NCI-H1105 (cell line): ENCODE results near the gene BMERB1.
"Not testable (repeated sequence)": the region's sequence is repeated elsewhere in the genome, so short reads cannot be mapped to it uniquely, and the experiment has no call there.

Experiments
- DNase-seq: peaks from one replicate; lab custom pipeline; 2025; lab: John Stamatoyannopoulos, UW

The BMERB1 gene

DNA sequence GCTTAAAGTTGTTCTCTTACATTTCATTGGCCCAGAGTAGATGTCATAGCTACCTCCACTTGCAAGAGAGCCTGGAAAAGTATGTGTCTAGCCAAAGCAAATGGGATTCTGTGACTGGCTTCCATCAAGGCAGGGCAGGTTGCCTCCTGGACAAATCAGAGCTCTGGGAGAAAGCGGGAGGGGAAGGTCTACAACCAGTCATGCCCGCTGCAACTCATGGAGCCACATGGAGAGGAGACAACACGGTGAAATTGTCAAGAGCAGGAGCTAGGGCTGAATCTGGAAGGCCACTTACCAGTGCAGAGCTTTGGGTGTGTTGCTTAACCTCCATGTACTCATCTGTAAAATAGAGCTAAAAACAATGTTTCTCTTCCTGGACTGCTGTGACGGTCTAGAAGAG, 124.8 kb downstream of the BMERB1 start:
- DNase-seq = no peak

DNA sequence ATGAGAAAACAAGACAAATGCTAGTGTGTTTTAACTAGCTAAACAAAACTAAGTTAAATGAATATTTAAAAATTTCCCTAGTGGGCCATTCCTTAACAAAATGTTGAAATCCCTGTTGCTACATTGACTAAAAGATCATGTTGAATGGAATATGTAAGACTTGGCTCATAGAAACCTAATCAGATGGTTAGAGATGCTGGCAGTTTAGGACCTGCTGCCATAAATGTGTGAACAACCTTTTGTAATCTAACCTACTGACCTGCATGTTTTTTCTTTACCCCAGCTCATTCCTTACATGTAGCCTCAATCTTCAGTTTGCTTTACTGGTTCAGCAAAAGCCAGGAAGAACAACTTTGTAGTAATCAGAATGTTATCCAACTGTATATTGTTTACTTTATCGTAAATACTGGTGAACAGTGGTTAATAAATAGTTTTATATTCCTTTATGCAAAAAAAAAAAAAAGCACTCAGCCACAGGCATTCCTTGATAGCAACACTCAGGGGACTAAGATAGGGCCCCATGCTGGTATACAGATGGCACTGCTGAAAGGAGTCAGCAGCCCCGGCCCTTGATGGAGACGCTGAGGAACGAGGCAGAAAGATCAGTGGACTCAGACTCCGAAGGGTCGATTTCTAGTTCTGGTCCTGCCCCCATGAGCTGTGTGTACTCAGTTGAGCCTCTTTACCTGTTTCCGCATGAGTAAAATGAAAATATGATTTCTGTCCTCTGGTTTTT, 130.4 kb downstream of the BMERB1 start:
- DNase-seq = no peak

DNA sequence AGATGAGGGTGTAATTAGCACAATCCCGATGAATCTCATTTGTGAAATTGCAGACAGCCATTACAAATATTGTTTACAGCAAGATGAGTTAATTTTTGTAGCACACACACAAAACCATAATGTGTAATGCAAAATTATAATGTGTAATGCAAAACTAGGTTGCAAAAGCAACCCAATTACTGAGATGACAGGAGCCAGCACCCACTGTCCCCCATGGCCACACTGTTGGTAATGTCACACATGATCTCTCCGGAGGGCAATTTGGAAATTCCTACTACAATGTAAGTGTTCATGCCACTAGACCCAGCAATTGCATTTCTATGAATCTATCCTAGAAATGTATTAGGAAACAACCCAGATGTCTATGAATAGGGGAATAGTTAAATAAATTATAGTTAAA, 131.7 kb downstream of the BMERB1 start:
- no peak for DNase-seq

DNA sequence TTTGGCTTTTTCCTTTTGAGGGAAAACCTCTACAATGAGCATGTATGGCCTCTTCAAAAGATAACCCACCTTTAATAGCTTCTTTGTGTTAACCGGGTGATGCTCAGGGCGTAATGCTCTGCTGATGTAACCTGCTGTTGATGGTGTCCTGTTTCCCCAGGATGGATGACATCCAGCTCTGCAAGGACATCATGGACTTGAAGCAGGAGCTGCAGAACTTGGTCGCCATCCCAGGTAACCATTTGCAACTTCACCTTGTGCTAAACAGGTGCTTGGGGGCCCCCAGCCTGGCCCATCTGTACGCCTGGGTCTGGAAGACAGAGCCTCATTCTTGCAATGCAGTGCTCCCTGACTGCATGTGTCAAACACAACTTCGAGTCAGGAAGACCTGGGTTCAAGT, 133.4 kb downstream of the BMERB1 start:
- DNase-seq = no peak

DNA sequence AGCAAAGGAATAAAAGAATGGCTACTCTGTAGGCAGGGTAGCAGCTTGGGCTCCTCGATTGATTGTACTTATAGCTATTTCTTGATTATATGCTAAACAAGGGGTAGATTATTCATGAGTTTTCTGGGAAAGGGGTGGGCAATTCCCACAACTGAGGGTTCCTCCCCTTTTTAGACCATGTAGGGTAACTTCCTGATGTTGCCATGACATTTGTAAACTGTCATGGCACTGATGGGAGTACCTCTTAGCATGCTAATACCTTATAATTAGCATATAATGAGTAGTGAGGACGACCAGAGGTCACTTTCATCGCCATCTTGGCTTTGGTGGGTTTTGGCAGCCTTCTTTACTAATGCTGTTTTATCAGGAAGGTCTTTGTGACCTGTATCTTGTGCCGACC, 136.3 kb downstream of the BMERB1 start:
- DNase-seq = not testable (repeated sequence)

DNA sequence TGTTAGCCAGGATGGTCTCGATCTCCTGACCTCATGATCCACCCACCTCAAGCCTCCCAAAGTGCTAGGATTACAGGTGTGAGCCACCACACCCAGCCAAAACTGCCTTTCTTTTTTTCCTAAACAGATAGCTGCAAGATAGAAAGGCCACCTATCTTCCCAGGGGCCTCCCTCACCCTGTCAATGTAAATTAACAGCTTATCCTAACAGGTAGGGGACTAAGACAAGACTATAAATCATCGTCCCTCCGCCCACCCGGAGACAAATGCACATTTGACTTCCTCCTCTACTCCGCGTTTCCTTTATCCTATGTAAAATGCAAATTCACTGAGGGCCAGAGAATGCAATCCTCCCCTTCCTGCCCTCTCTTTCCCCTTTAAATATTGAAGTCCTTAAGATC, 137.2 kb downstream of the BMERB1 start:
- no peak for DNase-seq

DNA sequence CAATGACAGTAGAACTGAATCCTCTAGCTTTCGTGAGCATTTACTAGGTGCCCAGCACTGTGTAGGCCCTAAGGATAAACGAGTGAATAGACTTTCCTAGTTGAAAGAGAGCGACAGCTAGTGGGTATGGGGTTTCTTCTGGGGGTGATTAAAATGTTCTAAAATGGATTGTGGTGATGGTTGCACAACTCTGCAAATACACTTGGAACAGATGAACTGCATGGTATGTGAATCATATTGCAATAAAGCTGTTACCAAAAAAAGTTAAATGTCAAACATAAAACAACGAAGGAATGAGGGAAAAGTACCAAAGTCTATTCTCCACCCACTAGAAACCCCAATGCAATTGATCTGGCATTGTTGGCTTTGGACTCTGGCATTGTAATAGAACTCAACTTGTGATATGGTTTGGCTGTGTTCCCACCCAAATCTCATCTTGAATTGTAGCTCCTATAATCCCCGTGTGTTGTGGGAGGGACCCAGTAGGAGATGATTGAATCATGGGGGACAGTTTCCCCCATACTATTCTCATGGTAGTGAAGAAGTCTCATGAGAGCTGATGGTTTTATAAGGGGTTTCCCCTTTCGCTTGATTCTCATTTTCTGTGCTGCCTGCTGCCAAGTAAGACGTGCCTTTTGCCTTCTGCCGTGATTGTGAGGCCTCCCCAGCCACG, 138.1 kb downstream of the BMERB1 start:
- DNase-seq = no peak

DNA sequence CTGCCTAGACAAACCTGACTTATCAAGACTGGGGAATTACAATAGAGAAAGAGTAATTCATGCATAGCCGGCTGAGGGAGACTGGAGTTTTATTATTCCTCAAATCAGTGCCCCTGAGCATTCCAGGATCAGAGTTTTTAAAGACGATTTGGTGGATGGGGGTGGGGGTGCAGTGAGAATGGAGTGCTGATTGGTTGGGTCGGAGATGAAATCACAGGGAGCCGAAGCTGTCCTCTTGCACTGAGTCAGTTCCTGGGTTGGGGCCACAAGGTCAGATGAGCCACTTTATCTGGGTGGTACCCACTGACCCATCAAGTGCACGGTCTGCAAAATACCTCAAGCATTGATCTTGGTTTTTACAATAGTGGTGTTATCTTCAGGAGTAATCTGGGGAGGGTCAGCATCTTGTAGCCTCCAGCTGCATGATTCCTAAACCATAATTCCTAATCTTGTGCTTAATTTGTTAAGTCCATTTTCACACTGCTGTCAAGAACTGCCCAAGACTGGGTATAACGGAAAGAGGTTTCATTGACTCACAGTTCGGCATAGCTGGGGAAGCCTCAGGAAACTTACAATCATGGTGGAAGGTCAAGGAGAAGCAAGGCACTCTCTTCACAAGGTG, 139.0 kb downstream of the BMERB1 start:
- no peak for DNase-seq

DNA sequence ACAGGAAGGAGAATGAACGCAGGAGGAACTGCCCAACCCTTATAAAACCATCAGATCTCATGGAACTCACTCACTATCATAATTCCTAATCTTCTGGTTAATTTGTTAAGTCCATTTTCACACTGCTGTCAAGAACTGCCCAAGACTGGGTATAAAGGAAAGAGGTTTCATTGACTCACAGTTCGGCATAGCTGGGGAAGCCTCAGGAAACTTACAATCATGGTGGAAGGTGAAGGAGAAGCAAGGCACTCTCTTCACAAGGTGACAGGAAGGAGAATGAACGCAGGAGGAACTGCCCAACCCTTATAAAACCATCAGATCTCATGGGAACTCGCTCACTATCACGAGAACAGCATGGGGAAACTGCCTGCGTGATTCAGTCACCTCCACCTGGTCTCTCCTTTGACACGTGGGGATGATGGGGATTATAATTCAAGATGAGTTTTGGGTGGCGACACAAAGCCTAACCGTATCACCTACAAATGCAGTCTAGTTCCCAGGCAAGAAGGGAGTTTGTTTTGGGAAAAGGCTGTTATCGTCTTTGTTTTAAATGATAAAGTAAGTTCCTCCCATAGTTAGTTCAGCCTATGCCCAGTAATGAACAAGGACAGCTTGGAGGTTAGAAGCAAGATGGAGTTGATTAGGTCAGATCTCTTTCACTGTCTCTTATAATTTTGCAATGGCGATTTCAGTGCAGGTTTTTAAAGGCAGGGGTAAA, 139.7 kb downstream of the BMERB1 start:
- DNase-seq = not testable (repeated sequence)

DNA sequence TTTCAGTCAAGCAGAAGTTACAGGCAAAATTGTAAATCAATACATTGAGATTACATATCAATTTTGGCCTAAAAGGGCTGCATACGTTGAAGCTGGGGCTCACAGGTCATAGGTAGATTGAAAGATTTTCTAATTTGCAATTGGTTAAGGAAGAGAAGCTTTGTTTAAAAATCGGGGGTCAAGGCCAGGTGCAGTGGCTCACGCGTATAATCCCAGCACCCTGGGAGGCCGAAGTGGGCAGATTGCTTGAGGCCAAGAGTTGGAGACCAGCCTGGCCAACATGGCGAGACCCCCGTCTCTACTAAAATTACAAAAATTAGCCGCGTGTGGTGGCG, 140.2 kb downstream of the BMERB1 start:
- no peak for DNase-seq

DNA sequence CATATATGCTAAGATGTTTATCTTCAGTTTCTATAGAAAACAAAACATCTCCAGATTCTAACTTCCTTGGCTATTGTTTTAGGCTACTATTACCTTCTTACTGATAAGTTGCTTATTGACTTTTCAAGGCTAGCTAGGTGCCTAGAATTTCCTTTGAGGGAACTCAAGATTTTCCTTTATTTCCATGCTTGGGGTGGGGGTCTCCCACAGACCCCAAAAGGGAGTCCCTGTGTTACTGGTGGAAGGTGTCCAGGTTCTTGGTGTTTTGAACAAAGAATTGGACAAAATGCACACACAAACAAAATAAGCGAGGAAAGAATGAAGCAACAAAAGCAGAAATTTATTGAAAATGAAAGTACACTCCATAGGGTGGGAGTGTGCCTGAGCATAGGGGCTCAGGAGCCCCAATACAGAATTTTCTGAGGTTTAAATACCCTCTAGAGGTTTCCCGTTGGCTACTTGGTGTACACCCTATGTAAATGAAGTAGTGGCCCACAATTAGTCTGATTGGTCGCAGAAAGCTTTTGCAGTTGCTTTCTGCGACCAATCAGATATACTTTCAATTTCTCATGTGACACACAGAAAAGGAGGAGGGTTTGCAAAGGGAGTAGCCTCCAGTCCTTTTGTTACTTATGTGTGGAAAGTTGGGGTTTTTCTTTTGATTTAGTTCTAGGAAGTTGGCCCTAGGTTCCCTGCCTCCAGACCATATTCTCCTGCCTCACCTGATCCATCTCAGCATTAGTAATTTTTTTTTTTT, 141.1 kb downstream of the BMERB1 start:
- no peak for DNase-seq

DNA sequence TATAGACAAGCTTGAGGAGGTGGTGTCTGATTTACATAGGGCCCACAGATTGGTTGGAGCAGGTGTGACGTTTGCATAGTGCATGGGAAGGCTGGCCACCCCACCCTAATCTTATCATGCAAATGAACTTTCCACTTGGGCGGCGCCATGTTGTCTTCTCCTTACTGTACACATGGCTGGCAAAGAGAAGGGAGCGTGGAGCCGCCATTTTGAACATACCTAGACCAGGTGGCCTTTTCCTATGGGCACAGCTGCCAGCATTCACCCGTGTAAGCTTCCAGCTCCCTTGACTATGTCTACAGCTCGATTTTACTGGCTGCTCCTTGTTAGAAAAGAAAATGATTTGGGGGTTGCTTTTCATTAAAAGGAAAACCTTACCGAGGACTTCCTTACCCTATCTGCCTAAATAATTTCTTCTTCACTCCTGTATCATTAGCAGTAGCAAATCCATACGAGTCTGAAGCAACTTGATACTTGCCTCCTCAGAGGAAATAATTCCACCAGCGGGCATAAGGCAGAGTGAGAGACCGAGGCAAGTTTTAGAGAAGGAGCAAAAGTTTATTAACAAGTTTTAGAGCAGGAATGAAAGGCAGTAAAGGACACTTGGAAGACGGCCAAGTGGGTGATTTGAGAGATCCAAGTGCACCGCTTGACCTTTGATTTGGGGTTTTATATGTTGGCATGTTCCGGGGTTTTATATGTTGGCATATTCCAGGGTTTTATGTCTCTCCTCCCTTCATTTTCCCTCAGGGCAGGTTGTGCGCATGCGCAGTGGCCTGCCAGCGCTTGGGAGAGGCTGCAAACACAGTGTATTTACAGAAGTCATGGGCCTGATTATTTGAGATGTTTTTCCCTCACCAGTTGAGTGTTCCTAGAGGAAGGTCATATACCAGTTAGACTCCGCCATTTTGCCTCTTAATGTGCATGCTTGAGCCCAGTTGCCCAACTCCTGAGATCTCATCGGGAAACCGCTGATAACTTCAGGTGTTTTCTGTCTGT, 142.9 kb downstream of the BMERB1 start:
- DNase-seq = no peak

DNA sequence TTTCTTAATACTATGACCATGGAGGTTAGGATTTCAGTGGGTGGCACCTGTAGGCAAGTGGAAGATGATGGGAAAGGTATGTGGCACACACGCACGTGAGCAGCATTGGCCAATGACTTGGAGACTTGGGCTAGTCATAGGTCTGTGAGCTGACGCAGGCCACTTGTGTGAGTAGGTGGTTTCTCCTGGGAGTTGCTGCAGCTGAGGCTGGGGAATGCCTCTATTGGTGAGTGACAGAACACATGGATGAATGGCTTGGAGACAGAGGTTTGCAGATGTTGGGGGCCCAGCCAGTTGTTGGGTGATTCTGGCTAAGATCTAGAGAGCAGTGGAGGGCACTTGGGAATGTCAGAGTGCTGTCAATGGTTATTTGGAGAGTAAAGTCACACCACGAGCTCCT, 144.4 kb downstream of the BMERB1 start:
- DNase-seq = no peak

DNA sequence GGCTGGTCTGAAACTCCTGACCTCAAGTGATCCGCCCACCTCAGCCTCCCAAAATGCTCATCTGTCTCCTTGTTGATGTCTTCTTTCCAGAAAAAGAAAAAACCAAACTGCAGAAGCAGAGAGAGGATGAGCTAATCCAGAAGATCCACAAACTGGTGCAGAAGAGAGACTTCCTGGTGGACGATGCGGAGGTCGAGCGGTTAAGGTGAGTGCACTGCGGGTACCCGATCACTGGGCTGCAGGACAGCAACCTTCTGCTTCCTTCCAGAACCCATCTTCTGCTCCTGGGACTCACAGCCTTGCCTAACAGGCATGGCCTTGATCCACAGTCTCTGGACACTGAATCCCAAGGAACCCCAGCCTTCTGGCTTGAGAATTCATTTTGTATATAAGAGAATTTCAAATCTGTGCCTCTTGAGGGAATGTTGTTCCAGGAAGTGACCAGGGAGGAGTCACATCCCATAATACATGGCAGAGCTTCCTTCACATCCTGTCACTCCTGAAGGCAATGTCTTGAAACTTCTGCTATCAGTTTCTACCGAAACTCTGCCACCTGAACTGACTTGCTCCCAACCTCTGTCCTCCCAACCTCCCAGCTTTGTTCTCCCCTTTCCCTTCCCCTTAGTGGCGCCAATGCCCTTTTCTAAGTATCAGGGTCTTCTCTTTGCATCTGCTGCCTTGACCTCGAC, 146.9 kb downstream of the BMERB1 start:
- no peak for DNase-seq

DNA sequence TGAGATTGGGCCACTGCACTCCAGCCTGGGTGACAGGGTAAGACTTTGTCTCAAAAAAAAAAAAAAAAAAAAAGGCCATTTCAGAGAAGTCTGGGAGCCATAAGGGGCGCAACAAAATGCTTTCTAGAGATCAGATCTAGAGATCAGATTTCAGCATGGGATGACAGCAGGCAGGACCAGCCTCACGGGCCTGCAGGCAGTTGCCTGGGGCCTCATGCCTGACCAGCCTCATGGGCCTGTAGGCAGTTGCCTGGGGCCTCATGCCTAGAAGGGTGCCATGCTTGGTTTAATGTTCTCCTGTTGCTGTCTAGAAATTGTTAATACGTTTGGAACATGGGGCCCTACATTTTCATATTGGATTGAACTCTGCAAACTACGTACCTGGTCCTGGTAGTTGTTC, 149.1 kb downstream of the BMERB1 start:
- DNase-seq = no peak

DNA sequence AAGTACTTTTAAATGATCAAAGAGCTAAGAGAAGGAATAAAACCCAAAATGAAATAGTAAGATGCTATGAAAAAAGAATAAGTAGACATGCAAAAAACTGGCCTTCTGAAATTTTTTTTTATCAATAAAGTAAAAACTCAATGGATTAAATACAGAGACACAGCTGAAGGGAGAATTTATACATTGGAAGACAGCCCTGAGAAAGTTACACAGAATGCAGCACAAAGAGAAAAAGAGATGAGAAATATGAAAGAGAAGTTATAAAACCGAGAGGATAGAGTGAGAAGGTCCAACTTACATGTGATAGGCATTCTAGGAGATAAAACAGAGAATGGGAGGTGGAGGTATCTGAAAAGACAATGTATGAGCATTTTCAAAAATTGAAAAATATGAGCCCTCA, 151.6 kb downstream of the BMERB1 start:
- no peak for DNase-seq

DNA sequence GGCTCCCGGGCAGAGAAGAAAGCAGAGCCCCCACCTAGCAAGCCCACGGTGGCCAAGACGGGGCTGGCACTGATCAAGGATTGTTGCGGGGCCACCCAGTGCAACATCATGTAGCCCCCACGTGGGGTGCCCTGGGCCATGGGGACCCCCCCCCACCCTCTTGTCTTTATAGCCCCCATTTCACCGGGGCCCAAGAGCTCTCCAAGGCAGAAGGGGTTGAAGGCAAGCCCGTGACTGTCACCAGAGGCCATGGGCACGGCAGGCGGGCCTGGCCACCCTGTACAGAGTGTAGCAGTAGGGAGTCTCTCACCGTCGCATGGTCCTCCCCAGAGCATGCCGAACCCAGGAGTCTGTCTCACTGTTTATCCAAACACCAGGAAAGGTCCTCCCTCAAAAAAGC, 152.3 kb downstream of the BMERB1 start:
- no peak for DNase-seq

DNA sequence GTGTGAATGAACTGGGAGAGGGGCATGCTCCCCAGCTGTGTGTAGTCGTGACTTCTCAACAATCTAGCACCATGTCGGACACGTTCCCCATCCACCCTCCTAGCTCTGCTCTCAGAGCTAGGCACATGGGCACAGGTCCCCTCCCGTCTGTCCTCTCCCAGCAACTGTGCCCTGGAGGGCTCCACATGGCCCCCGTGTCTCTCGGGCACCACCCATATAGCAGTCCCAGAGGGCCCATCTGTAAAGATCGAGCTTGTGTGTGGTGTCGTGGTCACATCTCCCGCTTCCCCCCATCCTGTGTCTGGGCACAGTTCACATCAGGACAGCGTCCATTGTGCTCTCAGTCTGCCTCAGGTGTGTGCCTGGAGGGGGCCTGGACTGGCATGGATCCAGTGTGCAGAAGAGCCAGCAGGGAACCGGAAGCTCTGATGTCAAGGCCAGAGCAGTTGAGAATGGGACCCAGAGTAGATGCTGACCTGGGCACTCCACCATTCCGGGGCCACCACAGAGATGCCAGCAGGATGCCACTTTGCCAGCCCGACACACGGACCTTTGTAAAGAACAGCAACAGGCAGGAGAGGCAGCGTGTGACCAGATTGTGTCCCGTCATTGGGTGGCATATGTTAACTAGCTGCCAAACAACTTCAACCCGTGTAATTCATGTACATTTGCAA, 152.9 kb downstream of the BMERB1 start:
- no peak for DNase-seq

DNA sequence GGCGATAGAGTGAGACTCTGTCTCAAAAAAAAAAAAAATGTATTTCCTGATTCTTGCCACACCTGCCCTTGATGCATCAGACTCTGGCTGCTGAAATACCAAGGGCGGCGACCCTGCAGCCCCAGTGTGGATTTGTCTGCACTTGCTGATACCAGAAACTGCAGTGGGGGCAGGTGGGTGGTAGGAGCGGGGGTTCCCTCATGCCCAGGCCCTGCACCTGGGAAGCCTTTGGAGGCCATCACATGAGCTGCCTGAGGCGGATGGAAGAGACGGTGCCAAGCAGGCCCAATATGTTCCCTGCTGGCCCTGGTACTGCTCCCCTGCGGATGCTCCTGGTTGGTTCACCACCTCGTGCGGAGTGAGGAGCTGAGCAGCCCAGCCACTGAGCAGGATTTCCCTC, 157.9 kb downstream of the BMERB1 start:
- DNase-seq = no peak

DNA sequence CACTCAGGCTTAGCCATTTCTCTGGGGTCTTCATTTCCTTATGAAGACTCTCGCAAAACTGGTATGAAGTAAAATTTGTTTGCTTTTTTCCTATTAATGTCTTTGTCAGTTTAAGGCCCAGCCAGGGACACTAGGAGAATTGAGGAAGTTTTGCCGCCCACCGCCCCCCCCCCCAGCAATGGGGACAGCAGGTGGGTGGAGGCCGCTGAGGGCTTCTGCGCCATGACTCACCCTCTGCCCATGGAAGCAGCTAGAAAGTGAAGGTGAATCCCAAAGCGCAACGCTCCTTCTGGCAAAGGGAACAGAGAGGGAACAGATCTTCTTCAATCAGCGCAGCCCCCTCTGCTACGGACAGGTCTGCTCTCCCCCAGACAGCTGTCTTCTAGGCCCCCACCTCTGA, 158.8 kb downstream of the BMERB1 start:
- no peak for DNase-seq
